NCI-H226 (cell line): ENCODE data around the gene CCDC54.
A peak's percentile ranks its signal among the peaks of the same experiment; 100 is the strongest.

Source experiments
- DNase-seq: peaks from one replicate; pipeline ENCODE4 v3.0.0-alpha.2; 2015

Gene CCDC54

DNA sequence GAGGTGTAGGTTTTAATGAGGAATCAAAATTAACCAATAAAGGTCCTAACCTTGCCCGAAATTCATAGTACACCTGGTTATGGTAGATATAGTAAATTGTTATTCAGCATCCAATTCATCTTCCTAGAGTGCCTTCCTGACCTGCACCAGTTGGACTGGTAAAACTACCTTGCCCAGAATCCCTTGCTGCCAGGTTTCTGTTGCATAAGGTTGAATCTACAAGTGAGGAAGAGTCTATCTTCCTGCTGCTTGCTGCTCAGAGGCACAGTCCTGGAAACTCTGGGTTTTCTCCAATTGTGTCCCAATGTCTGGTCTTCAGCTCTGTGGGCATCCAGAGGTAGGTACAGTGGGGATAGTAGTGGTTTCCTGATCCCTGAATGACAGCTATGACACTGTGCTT, 17.3 kb downstream of the CCDC54 start:
- no peak for DNase-seq

DNA sequence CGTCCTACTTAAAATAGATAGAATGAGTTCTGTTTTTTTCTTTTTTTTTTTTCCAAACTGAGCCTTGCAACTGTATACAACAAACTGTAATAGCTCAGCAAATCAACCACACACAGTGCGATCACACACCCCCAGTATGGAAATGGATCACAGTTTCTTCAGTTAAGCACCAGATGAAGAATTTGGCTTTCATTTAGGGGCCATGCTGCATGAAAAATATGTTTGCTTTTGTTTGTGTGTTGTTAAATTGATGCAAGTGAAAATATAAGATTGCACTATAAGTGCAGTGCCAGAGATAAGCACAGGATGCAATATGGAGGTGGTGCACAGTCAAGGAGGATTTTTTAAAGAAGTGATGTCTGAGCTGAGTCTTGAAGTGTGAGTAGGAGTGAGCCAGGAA, 17.8 kb downstream of the CCDC54 start:
- DNase-seq = no peak

DNA sequence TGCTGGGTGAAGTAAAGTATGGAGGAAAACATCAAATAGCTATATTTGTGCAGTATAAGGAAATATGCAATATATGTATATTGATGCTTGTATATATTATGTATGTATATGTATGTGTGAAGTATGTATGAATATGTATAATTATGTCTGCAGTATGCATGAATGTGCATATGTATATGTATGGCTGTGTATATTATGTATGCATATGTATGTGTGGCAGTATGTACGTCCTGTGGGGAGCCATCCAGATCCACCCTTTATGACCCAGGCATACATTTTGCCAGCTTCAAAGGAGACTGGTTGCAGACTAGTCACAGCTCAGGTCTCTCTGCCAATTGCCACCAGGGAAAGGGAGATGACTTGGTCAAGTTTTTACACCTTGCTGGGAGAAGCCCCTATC, 24.1 kb downstream of the CCDC54 start:
- no peak for DNase-seq

DNA sequence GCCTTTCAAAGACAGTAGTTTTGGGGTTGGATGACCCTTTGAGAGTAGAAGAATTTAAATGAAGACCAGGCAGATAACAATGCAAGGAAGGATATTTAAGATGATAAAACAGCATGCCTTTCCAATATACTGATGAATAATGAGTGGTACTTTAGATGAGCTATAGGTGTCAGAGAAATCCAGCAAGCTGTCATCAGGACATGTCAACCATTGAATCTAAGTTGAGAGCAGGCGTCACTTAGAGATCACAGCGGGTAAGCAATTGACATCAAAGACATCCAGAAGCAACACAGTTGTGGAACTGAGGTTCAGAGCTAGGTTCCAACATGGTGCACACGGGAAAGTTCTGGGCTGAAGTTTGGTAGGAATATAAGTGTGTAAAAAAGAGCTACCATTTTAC, 25.0 kb downstream of the CCDC54 start:
- DNase-seq = no peak

DNA sequence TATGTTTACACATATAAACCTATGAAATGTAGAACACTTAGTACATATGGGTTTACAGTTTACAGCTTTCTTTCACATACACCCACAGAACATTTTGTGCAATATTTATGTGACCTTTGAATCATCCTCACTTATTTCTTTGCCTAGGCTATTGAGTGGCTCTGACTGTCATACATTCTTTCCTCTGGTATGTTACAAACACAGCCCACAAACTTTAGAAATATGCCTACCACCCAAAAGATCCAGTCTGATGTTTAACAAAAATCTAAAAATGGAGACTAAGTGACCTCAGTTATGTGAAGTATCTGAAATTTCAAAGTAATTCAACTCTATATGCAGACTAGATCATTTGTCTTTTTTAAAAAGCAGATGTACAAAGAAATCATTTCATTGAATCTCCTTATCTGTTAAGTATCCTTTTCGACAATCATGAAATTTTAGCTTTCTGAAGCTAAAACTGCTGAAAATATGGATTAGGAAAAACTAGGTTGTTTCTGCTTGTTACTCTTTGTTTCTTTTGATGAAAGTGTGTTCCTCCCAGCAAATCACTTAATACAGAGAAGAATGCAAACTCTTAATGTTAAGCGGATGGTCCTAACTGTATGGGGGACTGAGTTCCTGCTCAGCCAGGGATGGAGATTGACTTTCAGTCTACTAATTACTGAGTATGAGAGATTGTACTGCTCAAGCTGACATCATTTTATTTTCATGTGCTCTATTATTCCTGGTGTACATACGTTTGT, 27.7 kb downstream of the CCDC54 start:
- peak; percentile 11 for DNase-seq

DNA sequence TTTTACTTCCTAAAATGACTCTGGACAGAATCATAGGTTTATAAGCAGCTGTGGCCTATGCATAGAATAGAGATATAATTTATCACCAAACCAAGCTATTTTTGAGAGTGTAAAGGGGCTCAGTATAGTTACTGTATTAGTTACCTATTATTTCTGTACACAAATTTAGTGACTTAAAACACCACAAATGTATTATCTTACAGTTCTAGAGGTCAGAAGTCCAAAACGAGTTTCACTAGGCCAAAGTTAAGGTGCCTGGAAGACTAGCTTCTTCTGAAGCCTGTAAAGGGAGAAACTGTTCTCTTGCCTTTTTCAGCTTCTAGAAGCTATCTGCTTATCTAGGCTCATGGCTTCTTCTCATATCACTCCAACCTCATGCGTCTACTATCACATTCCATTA, 30.1 kb downstream of the CCDC54 start:
- DNase-seq = no peak

DNA sequence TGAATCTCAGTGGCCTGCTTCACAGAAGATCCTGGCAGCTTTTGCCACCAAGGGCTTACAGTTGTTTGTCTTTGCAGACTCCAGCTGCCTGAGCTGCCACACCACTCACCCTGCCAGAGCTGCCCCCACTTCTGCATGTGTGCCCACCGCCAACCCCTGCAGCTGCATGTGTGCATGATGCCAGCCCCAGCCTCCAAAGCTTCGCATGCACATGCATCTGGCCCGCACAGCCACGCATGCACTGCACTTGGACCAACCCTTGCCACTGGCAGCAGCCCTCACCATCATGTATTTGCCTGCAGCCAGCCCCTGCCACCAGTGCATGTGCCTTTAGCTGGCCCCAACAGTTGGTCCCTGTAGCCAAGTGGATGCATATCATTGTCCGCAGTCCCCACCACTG, 31.3 kb downstream of the CCDC54 start:
- DNase-seq = no peak

DNA sequence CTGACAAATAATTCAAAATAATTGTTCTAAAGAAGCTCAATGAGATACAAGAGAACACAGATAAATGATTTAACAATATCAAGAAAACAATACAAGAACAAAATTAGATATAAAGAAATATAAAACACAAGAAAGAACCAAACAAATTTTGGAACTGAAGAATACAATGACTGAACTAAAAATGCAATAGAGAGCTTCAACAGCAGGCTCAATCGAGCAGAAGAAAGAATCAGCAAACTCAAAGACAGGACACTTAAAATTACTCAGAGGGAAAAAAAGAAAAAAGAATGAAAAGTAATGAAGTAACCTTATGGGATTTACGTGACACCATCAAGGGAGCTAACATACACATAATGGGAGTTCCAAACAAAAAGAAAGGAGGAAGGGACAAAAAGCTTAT, 32.1 kb downstream of the CCDC54 start:
- no peak for DNase-seq

DNA sequence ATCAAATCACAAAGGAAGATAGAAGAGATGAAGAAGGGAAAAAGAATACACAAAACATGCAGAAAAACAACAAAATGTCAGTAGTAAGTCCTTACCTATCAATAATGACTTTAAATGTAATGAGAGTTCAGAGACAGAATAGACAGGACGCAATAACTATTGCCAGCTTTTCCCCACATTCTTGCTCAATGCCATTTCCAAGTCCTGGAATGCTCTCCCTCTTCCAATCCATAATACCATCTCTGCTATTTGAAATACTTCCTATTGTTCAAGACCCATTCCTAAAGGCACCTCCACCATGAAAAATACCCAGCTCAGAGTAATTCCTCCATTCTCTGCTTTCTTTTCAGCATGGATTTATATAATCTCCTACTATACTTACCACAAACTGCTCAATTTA, 33.4 kb downstream of the CCDC54 start:
- no peak for DNase-seq

DNA sequence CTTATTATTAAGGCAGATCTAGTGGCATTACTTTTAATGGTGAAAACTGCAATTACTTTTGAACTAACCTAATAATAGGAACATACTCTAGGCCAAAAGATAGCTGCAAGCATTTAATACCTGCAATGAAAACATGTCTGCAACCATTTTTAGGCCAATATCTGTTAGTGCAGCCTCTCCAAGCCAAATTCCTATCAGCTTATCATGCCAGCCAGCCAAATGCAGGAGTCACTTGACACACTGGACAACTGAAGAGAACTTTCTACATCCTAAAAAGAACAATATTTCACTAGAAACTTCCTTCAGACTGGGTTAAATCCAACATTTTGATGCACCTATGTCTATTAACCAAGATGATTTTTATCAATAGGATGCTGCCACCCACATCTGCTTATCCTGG, 33.8 kb downstream of the CCDC54 start:
- no peak for DNase-seq

DNA sequence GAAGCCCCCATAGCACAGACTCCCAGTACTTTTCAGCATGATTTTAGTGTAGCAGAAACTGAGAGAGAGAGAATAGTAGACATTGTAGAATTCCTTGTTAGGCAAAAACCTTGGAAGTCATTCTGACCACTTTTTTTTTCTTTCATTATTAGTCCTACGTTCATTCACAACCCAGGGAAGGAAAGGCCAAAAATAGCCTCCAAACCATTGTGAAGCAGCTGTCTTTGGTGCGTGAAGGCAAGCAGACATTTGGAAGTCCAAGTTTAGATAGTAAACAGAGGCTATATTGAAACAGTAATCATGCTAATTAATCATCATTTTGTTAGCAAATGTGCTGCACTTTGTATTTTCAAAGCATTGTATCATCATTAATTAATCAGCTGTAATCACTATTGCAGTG, 34.5 kb downstream of the CCDC54 start:
- DNase-seq = no peak

DNA sequence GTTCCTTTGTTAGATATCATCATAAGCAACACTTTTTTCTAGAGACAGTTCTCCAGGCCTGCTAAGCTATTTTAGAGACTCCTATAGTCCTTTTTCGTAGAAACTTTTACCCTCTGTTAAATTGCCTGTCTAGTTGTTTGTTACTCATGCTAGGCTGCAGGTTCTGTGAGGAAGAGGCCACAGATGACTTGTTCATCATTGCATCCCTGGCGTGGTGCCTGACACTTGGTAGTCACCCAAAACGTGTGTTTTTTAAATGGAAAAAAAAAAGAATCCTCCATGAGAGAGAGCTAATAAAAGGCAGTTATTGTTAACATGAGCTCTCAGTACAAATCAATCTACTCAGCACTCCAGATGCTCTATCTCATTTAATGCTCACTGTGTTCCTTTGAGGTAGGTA, 35.1 kb downstream of the CCDC54 start:
- DNase-seq = no peak

DNA sequence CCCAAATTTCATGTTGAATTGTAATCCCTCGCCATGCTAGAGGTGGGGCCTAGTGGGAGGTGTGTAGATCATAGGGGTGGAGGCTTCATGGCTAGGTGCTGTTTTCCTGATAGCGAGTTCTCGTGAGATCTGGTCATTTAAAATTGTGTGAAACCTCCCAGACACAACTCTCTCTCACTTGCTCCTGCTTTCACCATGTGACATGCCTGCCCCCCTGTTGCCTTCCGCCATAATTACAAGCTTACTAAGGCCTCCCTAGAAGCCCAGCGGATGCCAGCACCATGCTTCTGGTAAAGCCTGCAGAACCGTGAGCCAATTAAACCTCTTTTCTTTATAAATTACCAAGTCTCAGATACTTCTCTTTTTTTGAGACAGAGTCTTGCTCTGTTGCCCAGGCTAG, 36.0 kb downstream of the CCDC54 start:
- no peak for DNase-seq

DNA sequence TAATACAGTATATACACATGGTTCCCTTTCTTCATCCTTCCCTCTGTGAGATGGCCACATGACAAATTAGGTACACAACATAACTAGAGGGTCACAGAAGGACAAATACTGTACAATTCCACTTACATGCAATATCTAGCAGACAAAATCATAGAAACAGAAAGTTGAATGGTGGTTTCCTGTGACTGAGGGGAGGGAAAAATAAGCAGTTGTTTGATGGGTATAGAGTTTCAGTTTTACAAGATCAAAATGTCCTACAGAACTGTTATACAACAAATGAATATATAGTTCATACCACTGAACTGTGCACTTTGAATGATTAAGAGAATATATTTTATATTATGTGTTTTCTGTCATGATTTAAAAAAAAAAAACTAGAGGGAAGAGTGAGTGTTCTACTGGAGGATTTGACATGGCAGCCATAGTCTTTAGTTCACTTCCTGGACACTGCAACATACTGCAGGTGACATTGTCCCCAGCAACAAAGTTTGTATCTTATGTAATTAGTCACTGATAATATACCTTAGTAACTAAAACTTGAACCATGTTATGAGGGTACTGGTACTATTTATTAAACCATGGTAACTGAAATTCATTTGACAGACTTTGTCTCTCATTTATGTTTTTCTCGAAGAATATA, 37.2 kb downstream of the CCDC54 start:
- no peak for DNase-seq

DNA sequence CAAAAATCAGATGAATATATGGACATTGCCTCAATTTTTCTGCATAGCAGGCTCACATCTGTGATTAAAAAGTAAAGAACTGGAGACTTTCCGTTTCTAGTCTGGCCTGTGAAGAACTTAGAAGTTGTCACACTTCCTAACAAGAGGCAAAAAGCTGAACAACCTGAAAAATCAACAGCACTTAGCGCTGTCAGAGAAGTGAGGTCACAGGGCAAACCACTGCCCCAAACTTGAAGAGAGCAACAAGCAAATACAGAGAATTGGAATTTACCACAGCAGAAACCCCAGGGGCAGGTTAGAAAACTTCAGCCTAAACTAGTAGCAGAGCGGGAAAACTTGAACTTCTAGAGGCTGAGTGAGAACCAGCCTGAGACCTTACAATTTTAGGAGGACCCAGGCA, 38.9 kb downstream of the CCDC54 start:
- no peak for DNase-seq

DNA sequence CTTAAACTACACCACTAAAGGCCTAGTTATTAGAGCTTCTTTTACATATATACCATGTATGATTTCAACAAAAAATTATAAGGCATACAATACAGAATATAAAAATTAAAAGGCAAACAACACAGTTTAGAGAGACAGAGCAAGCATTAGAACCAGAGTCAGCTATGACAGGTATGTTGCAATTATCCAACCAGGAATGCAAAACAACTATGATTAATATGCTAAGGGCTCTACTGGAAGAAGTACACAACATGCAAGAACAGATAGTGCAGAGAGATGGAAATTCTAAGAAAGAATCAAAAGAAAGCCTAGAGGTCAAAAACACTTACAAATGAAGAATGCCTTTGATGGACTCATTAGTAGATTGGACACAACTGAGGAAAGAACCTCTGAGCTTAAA, 39.6 kb downstream of the CCDC54 start:
- peak; percentile 28 for DNase-seq

DNA sequence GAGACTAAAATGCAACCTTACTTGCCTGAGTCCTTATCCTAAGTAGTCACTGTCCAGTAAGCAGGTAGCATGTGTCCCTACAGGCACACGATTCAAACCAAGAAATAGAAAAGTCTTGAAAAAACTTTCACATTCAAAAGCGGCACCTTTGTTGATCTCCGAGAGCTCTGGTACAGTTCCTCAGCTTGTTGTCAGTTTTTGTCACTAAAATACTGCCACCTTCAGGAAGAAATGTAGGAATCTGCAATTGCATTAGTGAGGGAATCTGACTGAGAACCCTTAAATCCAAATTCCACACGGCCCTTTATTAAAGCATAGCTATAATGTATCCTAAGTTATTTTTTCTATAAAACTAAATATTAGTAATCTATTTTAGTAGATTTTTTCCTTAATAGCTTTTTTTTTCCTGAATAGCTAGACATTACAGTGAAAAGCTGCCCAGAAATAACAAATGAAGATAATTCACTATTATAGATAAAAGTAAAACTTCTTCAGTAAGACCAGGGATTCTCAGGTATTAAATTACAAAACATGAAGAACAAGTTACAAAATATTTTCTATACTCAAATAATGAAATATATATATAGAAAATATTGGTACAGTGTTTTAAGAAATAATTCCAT, 44.0 kb downstream of the CCDC54 start:
- DNase-seq = peak; percentile 39

DNA sequence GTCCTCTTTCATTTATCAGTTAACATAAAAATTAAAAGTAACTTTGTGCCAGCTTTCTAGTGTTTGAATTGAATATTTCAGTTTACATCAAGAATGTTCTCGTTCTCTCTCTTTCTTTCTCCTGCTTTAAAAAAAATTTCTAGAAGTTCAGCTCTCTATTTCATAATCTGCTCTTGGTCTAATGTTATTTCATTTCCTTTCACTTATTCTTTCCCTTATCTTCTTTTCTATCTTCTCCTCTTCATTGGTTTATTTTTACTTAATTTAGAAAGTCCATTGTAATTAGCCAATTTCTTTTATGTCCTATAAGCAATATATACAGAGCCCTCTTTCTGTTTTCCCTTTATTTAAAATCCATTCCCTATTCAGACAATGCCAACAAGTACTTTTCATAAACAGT, 44.6 kb downstream of the CCDC54 start:
- no peak for DNase-seq

DNA sequence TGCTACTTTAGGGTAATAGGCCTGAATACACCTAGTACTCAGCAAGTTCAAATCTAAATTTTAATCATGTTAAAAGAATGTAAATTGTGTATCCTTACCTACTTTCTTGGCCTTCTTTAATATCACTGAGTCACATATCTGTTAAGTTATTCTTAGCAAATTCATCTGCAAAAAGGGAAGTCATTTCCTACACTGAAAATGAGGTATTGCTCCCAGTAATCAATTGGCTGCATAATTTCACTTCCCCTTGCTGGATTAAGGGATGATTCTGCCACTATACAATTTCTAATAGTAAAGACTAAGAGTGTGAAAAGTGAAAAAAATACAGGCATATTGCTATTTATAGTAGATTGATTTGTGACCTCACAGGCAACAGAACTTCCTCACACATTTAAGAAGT, 47.8 kb downstream of the CCDC54 start:
- no peak for DNase-seq

DNA sequence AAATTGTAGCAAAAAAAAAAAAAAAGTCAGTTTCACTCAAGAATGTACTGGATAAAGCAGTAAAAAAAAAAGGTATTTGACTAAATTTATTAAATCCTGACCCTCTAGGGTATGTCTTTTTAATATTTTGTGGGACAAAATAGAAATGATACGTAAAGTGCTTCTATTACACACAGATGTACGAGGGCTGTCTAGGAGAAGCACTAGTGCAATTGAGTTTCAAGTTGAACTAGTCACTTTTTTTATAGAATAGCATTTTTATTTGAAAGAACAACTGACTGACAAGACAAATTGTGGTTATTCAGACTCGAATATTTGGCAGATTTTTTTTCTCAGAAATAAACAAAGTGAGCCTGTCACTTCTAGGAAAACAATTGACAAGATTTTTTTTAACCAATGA, 49.0 kb downstream of the CCDC54 start:
- no peak for DNase-seq
